DMS53 (cell line): ENCODE results near the gene CLCN5.
A peak's percentile ranks its signal among the peaks of the same experiment; 100 is the strongest.

Source experiments
- DNase-seq: peaks from one replicate; lab custom pipeline; 2025; lab: John Stamatoyannopoulos, UW

Gene CLCN5

DNA sequence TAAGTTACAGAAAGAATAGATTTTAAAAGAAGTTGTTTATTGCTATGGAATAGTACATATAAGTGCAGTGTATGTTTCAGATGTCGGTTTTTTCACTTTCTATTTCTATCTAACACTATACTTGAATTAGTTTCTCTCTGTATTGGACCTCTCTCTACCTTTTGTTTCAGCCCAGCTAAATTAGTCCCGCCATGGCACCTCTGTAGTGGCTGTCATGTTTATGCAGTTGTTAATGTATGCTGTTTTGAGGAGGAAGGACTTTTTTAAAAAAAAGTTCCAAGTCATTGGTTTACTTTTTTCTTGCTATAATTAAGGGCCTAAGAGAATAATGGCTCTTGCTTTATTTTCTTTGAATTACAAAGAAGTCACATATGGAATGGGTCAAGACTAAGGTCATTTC, 160.3 kb downstream of the CLCN5 start:
- DNase-seq = no peak

GRCh38 chrX:50088645-50089044, 166.2 kb downstream of the CLCN5 start:
- peak; percentile 57 for DNase-seq

DNA sequence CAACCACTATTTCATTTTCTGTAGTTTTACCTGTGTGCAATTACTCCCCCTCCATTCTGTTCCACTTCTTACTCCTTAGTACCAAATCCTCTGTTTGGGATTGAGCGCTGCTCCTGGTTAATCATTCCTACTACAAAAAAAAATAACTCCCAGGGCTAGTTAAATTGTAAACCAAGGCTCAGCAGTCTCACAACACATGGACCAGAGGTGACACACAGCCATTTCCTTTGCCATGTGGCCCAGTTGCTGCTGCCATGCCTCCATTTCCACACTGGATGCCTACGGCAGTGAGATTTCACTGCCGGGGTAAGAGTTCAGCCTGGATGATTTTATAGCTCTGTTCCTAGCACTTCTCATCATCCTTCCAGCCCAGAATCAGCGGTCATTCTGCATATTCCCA, 171.2 kb downstream of the CLCN5 start:
- DNase-seq = peak; percentile 45

DNA sequence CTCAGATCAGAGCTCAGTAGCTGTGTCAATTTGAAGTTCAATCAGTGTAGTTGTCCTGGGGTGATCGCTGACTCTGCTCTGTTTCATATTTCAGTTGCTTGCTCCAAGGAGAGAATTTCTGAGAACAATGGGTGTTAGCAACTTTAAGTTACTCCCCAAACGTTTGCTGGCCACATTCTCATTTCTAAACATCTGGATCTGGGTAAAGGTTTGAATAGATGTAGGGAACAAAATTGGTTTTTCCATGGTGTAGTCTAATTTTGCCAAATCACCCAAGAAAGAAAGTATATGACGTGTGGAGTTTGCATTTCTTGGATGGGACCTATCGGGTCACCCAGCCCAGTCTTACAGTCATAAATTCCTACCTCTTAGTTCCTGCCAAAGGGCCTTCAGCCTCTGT, 174.7 kb downstream of the CLCN5 start:
- DNase-seq = no peak

- no peak for DNase-seq
Measured at GRCh38 chrX:50098241-50098640, 175.8 kb downstream of the CLCN5 start.

- no peak for DNase-seq
Measured at GRCh38 chrX:50098749-50099148, 176.4 kb downstream of the CLCN5 start.

- DNase-seq = no peak
Measured at GRCh38 chrX:50099331-50099730, 176.9 kb downstream of the CLCN5 start.

DNA sequence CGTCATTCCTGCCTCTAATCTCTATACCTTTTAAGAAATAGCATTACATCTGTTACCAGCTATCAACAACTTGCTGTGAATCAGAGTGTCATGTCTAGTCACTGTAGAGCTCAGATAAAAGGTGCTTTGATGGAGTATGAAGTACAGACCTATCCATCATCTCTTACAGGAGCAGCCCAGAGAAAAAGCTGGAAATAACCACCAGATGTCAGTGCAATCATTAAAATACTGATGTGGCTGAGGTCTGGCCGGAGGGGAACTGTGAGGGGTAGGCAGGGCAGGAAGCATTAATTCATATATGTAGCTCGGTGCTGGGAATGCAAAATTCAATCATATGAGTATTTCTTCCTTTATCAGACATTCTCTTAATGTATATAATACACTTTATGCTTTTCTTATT, 177.8 kb downstream of the CLCN5 start:
- peak; percentile 63 for DNase-seq

DNA sequence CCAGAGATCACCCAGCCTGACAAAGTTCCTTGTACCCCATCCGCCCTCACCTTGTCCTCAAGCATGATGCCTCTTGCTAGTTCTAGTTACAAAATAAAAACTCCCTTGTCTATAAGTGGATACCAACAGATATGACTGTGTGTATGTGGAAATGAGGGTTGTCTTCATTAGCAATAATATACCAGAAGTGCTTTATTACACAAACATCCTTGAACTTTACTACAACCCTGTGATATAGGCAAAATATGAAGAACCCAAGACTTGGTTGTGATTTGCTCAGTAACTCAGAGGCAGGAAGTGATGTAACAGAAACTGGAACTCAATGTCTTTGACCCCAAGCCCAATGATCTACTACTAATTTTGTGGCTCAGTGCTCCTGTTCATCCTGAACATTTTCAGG, 180.8 kb downstream of the CLCN5 start:
- DNase-seq = no peak

DNA sequence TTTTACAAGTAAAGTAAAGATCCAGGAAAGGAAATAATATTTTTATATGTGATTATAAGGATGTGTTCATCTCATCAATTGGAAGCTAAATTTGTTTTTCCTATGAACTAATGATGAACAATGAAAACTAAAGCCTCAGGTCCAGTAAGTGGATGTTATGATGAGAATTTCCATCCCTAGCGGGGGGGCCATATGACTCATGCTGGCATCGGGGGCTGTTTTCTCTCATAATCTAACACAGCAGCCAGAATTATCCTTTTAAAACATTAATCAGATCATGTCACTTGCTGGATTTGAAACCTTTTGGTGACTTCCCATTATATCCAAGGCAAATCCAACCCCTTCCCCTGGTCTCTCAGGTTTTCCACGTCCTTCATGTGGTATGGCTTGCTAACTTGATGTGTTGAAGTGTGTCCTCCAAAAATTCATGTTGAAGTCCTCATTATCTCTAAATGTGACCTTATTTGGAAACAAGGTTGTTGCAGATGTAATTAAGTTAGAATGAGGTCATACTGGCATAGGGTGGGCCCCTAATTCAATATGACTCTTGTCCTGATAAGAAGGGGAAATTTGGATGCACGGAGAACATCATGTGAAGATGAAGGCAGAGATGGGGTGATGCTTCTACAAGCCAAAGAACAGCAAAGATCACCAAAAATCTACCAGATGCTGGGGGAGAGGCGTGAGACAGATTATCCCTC, 181.6 kb downstream of the CLCN5 start:
- no peak for DNase-seq

- DNase-seq = no peak
Measured at GRCh38 chrX:50106051-50106675, 183.8 kb downstream of the CLCN5 start.

- DNase-seq = no peak
Measured at GRCh38 chrX:50107470-50107869, 185.1 kb downstream of the CLCN5 start.

- no peak for DNase-seq
Measured at GRCh38 chrX:50108264-50108663, 185.9 kb downstream of the CLCN5 start.

DNA sequence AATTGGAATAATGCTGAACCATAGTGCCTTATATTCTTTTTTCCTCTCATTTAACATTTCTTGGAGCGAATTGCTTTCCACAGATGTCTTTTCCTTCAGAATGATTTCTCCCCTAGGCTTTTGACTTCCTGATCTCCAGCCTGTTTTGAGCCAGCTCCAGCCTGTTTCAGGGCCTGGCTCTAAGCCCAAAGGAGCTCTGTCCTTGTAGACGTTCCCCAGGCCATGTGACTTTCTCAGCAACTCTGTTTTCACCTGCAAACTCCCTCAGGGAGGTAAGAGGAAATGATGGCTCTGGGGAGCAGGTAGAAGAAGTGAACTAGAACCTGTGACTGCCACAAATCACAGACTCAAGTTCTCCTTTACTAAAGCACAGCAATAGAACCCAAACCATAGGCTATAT, 189.3 kb downstream of the CLCN5 start:
- peak; percentile 52 for DNase-seq

DNA sequence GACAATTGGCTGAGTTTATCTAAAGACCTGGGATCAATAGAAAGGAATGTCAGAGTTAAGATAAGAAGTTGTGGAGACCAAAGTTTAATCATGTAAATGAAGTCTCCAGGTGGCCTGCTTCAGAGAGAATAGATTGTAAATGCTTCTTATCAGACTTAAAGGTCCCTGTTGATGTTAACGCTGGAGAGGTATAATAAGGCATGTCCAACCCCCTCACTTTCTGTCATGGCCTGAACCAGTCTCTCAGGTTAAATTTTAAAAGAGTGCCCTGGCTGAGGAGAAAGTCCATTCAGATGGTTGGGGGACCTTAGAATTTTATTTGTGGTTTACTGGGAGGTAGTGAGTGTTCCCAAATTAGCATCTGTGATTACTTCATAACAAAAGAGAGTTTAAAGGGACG, 191.7 kb downstream of the CLCN5 start:
- no peak for DNase-seq

DNA sequence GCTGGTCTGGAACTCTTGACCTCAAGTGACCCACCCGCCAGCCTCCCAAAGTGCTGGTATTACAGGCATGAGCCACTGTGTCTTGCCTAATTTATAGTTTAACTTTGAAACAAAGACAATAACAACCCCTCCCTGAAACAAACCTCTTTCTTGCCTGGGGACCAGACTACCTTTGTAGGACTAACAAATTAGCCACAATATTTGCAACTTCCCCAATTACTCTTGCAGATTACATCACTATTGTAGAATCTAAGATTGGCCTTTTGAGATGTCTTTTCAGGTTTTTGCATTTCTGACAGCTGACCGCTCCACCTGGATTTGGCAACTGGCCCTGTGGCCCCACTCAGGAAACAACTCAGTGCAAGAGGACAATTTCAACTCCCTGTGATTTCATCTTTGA, 193.6 kb downstream of the CLCN5 start:
- DNase-seq = no peak

DNA sequence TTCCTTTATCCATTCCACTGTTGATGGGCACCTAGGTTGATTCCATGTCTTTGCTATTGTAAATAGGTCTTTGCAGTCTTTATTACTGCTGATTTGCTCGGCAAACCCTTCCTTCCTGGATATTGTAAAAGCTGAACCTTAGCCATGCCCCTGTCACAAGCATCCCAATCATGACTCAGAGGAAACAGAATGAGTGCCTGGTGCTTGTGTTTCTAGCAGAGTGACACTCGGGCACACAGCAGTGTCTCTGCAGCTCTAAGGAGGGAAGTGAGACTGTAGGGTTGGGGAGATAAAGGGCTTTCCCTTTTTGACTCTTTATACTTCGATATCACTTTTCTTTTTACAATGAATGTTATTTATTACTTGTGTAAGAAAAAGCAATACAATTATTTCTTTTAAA, 195.1 kb downstream of the CLCN5 start:
- DNase-seq = peak; percentile 14

- no peak for DNase-seq
Measured at GRCh38 chrX:50125480-50125879, 203.1 kb downstream of the CLCN5 start.

DNA sequence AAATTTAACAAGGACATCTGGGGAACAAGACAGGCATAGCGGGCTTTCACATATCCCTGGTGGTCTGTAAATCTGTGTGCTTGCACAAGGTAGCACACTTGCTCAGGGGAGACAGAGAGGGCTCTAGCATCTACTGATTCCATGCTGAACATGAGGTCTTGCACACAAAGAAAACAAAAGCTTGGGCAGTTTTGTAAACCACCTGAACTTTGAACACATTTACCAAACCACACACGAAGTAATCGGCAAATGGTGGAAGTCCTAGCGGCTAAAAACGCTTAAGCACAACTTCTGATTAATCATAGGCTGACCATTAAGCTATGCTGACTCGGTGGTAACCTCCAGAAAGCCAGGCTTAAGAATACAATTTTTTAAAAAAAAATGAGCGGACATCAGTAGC, 225.6 kb downstream of the CLCN5 start:
- no peak for DNase-seq
